Lower leg skin (tissue), 3 donors: ENCODE measurements around the gene JAML.

Experiments
- CTCF ChIP-seq, 3 donors: fragments of 450-650 bp; IDR thresholded peaks; one replicate each; pipeline ENCODE4 v1.5.1; 2016; ENCODE audit warnings: antibody characterized with exemption in 3 of 3, mild to moderate bottlenecking in 3 of 3, moderate library complexity in 2 of 3
- POLR2A ChIP-seq, 2 donors: fragments of 450-650 bp; IDR thresholded peaks; one replicate each; pipeline ENCODE4 v1.6.1; 2016 to 2017; ENCODE audit warnings: antibody characterized with exemption in 2 of 2, mild to moderate bottlenecking in 1 of 2, moderate library complexity in 1 of 2

GRCh38 chr11:118245936-118246562 lies 21.2 kb upstream of the JAML start:
- TF ChIP-seq CTCF (IDR thresholded peaks at IDR 0.05) (no peak), POLR2A (IDR thresholded peaks at IDR 0.05) (no peak)
